Measurements from ENCODE around the gene SH2D6.

- TF ChIP-seq, protein P1, sequence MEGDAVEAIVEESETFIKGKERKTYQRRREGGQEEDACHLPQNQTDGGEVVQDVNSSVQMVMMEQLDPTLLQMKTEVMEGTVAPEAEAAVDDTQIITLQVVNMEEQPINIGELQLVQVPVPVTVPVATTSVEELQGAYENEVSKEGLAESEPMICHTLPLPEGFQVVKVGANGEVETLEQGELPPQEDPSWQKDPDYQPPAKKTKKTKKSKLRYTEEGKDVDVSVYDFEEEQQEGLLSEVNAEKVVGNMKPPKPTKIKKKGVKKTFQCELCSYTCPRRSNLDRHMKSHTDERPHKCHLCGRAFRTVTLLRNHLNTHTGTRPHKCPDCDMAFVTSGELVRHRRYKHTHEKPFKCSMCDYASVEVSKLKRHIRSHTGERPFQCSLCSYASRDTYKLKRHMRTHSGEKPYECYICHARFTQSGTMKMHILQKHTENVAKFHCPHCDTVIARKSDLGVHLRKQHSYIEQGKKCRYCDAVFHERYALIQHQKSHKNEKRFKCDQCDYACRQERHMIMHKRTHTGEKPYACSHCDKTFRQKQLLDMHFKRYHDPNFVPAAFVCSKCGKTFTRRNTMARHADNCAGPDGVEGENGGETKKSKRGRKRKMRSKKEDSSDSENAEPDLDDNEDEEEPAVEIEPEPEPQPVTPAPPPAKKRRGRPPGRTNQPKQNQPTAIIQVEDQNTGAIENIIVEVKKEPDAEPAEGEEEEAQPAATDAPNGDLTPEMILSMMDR (IDR thresholded peaks at IDR 0.05; ENCODE audit: insufficient read depth, low read length): no peak
- no peak for TF ChIP-seq POLR2AphosphoS5 (IDR thresholded peaks at IDR 0.05; ENCODE audit: low read depth)
- TF ChIP-seq REST (IDR thresholded peaks at IDR 0.05; ENCODE audit: insufficient replicate concordance, low read depth): no peak
Observed at GRCh38 chr2:85472261-85472660, 53.7 kb downstream of the SH2D6 start.
